ENCODE results near the gene COTL1.

COTL1 gene

DNA sequence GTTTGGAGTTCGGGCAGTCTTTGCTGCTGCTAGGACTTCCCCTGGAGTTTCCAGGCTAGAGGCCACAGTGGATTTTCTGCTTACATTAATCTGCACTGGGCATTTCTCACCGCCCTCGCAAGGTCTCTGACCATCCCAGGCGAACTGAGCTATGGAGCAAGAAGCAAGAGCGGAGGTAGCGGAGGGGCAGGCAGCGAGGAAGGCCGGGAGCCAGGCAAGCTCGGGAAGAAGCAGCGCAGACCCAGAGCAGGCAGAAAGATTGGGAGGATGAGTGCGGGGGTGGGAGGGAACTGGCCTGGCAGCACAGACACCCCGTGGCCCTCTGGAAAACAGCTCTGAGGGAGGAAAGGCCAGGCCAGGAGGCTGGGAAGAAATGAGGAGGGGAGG, 3.8 kb downstream of the COTL1 start:
- DNase-seq (ENCODE audit: low read depth in 3 of 3) = no peak

DNA sequence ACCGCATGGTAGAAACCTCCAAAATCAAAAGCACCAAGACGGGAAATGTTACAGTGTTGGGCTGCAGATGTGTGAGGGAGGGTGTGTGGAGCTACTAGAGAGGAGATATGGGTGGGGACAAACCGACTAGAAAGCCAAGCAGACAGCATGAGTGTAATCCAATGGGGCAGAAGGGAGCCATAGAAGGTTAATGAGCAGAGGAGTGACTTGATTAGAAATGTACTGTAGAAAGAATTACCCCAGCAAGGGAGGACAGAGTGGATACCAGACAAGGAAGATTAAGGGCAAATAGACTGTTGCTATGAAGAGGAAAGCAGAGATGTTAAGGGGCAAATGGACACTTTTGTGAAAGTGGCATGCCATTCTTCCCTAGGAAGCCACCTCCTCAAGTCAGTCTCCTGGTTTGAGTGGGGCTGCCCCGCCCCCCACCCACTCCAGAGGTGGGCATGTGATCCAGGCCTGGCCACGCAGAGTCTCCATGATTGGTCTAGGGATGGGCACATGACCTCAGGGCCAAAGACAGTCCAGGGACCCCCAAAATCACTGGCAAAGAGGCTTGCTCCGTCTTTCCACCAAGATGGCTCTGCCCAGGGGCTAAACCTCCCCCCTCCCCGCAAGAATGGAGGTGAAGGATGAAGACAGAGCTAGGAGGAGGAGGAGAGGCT, 4.3 kb downstream of the COTL1 start:
- no peak for DNase-seq (ENCODE audit: low read depth in 3 of 3)

DNA sequence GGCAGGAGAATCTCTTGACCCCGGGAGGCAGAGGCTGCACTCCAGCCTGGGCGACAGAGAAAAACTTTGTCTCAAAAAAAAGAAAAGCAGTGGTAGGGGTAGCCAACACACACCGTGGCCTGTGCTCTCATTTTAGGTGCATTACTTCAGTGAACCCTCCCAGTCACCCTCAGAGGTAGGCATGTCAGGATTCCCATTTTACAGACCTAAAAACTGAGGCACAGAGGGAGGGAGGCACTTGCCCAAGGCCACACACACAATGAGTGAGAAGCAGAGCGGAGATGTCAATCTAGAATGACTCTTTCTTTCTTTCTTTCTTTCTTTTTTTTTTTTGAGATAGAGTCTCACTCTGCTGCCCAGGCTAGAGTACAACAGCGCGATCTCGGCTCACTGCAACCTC, 5.2 kb downstream of the COTL1 start:
- no peak for DNase-seq (ENCODE audit: low read depth in 3 of 3)

DNA sequence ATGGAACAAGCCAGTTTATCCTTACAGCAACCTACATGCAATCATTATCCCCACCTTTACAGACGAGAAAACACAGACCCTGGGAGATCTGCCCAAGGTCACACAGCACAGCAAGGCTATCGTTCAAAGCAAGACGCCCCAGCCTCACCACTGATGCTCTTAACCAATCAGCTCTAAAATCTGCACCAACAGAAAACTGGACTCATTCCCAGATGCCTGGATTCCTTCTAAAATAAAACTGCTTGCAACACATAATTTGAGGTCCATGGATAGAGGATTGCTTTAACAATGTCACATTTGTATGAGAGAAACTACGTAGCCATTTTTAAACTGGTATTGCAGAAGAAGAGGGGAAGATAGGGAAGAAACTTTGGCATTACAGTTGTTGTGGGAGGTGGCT, 6.8 kb downstream of the COTL1 start:
- DNase-seq (ENCODE audit: low read depth in 3 of 3) = no peak

DNA sequence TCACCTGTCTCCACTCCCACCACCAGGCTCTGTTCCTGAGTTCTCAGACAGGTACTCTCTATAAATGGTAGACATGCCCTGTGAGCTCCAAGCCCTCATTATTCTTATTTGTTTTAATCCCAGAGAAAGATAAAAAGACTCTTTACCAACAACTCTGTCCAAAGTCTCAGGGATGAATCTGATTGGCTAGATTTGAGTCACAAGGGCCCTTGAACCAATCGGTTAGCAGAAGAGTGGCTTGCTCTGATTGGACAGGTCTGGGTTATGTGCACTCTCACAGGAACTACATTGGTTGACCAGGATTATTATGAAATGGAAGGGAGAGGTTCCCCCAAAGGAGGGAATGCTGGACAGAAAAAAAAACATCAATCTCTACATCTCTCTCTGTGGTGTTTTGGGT, 7.5 kb downstream of the COTL1 start:
- no peak for DNase-seq (ENCODE audit: low read depth in 3 of 3)

DNA sequence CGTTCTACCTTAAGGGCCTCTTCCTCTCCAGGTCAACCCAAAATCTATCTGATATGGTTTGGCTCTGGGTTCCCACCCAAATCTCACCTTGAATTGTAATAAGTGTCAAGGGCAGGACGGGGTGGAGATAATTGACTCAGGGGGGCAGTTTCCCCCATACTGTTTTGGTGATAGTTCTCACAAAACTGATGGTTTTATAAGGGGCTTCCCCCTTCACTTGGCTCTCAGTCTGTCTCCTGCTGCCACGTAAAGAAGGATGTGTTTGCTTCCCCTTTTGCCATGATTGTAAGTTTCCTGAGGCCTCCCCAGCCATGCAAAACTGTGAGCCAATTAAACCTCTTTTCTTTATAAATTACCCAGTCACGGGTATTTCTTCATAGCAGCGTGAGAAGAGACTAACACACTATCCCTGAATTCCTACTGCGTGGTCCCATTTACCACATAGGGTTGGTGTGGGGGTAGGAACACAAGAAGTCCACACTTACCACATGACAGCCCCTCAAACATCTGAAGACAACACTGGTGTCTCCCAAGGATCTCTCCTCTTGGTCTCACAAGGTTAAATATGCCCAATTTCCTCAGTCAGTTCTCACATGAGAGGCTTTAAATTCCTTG, 8.2 kb downstream of the COTL1 start:
- DNase-seq (ENCODE audit: low read depth in 3 of 3) = no peak

DNA sequence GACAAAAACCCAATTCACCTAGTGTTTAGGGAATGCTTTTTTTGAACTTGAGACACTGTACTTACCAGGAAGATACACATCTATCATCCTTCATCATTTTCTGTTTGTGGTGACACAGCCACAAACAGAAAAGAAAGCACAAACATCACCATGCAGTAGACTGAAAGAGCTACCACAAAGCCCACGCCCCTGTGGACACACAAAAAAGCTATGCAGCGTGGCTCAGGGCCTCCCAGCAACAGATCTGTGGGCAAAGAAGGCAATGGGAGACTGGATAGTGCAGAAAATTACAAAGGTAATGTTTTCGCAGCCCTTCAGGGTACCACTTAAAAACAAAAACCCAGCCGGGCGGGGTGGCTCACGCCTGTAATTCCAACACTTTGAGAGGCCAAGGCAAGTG, 9.6 kb downstream of the COTL1 start:
- no peak for DNase-seq (ENCODE audit: low read depth in 3 of 3)

DNA sequence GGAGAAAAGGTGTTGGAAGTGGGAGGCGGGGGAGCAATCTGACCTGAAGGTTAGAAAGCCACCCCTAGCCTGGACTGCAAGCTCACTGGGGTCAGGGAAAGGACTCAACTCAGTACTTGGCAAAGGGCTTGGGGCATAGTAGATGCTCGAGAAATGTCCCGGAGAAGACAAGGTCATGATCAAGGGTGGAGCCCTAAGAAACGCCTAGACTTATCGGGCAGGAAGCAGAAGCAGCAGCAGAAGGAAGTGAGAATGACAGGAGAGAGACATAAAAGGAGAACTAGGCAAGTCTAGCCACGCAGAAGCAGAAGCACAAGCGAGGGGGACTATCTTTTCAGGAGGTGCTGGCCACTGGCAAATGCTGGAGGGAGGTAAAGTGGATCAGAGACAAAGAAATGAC, 10.2 kb downstream of the COTL1 start:
- DNase-seq (ENCODE audit: low read depth in 3 of 3) = no peak

DNA sequence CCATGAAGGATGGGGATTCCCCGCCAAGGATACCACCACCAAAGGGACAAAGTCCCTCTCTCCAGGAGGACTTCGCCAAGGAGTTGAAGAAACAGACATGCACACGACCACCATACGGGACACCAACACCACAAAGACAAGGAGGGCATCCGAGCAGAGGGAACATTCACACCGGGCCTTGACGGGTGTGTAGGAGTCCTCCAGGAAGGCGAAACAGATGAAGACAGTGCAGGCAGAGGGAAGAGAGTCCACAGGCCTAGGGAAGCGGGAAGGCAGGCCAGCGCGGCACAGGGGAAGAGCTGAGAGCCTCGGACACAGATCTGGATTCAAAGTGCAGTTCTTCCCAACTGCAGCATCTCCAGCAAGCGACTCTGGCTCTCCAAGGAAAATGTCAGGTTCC, 10.8 kb downstream of the COTL1 start:
- no peak for DNase-seq (ENCODE audit: low read depth in 3 of 3)

DNA sequence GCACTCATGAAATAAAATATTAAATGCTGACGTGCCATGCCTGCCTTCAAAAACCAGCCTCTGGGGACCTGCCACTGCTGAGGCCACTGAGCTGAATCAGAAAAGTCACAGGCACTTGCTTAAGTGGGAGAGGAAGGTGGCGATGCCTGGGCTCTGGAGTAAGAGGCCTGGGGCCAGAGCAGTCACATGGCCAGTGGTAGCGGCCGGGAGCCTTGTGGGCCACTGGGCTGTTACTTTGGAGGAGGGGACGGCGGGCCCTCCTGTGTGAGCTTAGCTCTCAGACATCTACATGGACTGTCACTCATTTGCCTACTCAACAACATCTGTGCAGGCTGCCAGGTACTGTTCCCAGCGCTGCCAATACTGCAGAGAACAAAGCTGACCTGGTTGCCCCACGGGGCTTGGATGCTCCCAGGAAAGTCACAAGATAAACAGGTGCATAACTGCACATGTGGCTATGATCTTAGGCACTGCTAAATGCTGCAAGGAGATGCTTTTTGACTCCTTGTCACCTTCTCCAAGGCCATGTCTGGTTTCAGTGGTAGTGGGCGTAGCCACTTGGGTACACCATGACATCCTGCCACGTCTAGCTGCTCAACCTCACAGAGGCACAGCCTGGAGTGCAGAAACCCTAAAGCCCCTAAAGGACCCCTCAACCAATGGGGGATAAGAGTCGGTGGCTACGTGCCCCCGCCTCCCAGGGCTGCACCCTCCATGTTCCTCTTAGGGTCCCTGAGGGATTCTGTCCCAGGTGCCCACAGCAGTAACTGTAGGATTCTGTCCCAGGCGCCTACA, 11.6 kb downstream of the COTL1 start:
- DNase-seq (ENCODE audit: low read depth in 3 of 3) = no peak

DNA sequence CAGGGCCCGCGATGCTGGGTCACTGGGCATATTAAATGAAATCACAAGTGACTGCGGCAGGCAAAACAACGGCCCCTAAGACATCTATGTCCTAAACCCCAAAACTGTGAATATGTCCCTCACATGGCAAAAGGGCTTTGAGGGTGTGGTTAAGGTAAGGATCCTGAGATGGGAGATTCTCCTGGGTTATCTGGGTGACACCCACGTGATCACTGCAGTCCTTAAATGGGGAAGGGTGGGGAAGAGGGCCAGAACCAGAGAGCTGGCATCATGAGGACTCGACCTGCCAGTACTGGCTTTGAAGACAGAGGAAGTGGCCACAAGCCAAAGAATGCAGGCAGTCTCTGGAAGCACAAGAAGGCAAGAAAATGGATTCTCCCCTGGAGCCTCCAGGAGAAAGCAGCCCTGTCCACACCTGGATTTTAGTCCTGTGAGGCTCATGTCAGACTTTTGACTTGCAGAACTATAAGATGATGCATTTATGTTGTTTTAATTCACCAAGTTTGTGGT, 12.5 kb downstream of the COTL1 start:
- DNase-seq (ENCODE audit: low read depth in 3 of 3) = no peak

DNA sequence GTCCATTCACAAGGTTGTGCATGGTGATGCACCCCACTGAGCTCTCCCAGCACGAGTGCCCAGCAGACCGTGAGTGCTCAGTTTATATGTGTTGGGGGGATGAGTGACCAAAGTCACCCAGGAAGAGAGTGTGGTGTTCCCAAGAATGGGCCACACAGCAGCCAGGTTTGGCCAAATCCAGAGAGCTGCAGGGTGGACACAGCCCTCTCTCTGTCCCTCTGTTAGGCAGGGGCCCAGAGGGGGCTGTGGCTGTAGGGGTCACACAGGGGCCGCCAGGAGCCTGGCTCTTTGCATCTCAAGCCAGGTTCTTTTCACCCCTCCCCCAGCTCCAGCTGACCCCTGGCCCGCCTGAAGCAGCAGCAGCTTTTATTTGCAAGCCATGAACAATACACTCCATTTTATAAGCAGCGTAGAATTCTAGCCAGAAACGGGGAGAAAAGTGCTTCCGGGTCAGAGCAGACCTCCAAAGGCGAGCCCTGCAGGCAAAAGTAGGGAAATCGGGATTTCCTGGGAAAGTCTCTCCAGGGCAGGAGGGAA, 13.3 kb downstream of the COTL1 start:
- no peak for DNase-seq (ENCODE audit: low read depth in 3 of 3)

DNA sequence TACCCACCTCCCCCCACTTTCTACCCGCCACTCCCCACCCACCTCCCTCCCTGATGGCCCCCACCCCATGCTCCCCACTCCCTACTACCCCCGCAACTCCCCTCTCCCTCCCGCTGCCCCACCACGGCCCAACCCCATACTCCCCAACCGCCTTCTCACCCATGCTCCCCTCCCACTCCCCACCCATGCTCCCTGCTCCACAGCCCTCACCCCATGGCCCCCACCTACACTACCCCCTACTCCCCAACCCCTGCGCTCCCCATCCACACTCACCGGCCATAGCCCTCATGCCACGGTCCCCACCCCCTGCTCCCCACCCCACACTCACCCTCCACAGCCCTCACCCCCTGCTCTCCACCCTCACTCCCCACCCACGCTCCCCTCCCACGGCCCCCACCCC, 13.9 kb downstream of the COTL1 start:
- no peak for DNase-seq (ENCODE audit: low read depth in 3 of 3)

DNA sequence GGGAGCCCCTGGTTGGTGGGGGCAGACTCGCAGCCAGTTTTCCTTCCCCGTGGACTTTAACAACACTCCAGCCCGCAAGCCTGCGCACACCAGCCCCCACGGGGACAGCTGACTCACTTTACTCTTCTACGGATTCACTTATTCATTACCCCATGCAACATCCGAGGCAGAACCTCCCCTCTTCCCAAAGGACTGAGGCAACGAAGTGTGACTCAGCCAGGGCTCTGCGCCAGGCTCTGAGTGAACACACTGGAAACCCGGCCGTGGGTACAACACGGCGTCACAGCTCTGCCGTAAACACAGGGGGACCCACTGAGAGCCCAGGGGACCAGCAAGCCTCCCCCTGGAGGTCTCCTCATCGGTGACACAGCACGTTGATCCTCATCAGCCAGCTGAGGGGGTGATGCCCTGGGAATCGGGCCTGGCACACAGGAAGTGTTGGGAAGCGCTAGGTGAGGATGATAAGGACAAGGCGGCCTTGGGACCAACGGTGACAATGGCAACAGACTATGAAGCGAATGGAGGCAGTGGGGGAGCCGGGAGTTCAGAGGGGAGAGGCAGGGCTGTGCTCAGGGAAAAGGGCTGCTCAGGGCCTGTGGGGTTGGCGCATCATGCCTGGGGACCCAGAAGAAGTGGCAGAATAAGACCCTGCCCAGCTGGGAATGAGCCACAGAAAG, 14.6 kb downstream of the COTL1 start:
- peak in 1 of 3 donors; percentile 51 for DNase-seq (ENCODE audit: low read depth in 3 of 3)

DNA sequence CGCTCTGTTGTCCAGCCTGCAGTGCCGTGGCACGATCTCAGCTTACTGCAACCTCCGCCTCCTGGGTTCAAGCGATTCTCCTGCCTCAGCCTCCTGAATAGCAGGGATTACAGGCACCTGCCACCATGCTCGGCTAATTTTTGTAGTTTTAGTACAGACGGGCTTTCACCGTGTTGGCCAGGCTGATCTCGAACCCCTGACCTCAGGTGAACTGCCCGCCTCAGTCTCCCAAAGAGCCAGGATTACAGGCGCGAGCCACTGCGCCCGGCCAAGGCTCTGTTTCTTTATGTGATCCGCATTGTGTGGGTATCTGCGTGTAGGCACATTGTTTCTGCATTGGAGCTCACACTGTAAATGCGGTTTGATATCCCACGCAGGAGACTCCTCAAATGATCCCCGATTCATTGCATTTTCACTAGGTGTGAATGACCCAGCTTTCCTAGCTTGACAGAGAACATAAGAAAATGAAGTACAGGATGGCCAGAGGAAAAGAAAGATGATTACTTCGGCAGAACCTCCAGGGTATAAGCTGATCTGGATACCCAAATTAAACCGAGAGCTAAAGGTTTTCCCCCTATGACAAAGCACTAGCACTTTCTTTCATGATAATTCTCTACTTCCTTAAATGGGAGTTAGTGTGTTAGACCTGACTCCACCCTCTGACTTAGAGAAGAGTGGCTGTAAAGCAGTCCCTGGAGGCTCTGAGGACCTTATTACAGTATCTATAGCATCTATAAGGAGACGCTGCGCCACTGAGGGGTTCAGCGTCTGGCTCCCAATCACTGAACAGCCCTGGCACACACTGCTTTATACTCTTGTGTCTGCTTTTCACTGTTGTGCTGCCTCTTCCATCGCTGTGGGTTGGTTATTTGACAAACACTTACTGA, 17.3 kb downstream of the COTL1 start:
- no peak for DNase-seq (ENCODE audit: low read depth in 3 of 3)

DNA sequence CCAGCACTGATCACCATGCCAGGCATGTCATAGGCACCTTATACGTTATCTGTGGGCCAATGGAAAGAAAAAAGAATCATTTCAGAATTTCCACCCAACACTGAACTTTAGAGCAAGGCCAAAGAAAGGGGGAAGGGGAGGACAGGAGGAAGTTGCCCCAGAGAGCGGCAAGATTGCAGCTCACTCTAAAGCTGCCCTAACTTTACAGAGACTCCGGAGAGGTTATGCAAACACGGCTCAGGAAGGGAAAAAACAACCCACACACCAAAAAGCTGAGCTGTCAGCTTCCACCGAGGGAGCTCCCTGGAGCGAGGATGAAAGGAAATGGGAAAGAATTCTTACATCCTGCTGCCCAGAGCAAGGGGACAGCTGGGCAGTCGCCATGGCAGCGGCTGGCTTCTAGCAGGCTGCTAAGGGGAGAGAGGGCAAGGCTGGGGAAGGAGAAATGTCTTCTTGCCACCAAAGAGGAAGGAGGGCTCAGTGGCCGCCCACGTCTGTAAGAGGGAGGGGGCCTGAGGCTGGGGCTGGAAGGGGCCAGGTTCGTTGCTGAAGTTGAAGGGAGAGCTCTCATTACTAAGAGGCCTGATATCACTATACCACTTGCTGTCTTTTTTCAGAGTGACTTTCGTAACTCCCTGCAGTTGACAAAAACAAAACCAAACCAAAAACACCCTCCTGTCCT, 18.2 kb downstream of the COTL1 start:
- peak; percentile 49 to 75 (median 69) for DNase-seq (ENCODE audit: low read depth in 3 of 3)

DNA sequence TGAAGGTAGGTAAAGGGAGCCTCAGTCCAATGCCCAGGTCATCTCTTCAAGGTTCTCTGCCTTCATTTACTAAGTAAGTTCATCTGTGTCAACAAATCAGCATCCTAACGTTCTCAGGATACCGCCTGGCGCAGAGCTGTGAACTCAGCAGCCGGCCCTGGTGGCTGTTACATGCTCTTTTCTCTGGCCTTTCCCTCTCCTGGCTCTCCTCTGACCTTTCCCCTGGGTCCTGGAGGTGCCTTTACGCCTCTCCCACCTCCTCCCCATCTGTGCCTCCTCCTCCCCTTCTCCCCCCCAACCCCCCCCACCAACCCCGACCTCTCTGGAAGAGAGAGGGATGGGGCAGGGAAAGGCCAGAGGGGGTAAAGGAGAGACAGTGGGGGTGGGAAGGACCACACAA, 19.5 kb downstream of the COTL1 start:
- DNase-seq (ENCODE audit: low read depth in 3 of 3) = no peak

DNA sequence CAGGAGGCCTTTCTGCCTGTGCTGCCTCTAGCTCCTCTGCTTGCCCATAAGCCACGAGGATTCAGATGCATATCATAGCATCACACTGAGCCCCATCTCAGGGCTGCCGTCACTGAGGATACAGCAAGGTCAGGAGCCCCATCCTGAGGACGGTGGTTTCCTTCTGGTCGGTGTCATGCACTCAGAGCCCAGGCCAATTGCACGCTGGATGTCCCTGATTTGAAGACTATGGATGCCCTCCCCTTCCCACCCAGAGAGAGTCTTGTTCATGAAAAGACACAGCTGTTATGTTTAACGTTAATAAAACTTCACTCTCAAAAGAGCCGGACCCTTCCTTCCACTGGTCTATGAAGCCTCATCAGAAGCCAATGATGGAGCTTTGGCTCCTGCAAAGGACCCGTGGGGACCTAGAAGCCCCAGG, 19.9 kb downstream of the COTL1 start:
- no peak for DNase-seq (ENCODE audit: low read depth in 3 of 3)

DNA sequence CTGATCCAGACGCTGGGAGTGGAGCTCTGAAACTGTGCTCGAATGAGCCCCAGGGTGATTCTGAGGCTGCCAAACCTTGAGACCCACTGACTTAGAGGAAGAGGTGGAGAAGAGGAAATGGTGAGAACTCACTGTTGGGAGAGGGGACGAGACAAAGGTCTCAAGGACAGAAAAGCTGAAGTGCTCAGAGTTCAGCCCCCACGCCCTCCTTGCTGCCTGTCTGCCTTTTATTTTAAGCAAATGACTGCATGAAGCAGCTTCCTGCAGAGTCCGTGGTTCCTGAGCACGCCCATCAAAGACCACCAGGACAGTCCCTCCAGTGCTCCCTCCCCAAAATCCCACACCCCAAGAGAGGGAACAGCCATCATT, 20.4 kb downstream of the COTL1 start:
- no peak for DNase-seq (ENCODE audit: low read depth in 3 of 3)

DNA sequence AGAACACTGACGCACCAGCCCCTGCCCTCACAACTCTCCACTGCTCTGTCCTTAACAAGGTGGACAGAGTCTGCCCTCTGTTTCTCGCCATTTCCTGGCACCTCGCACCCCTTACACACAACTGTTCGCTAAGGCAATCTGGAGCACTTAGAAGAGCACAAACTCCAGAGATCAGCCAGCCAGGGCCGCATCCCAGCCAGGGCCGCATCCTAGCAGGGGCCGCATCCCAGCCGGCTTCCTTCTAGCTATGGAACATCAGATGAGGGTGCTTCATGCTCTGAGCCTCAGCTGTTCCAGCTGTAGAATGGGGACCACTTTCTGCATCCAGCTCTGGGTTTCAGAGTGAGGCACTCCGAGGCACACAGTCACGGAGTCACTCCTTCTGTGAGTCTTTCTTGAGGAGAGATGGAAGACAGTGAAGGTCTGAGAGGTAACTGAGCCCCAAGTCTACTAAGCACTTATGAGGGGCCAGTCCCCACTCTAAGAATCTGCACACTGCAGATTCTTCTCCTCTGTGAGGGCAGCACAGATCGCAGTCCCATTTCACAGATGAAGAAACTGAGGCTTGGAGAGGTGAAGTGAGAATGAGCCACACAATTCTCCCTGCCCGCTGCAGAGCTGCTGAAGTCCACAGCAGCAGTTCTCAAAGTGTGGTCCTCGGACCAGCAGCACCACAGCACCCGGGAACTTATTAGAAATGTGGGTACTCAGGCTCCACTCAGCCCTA, 20.9 kb downstream of the COTL1 start:
- DNase-seq (ENCODE audit: low read depth in 3 of 3) = no peak

All from stimulated activated CD4-positive, alpha-beta T cell treated with anti-CD3 and anti-CD28 coated beads, TNF-alpha, amount 100 ng/mL, for 48 hours (primary cell).